Natural killer cell (primary cell): Measurements from ENCODE around the gene USP6NL. TPM values are rescaled to one million over a fixed set of nuclear protein-coding genes. Genes with fewer than 3 reads are reported as not detected.

Source experiments
- ATAC-seq, 3 donors: fragments of 150-1000 bp in 2 of 3; fragments of 200-7000 bp in 1 of 3; cut with Tn5 transposase; 1 replicate in 1 of 3; 2 replicates in 2 of 3; pipeline ENCODE4 v1.10.0; 2021; ENCODE audit warnings: mild to moderate bottlenecking in 2 of 3, moderate library complexity in 2 of 3
- DNase-seq, 2 donors: peaks; one replicate each; pipeline versions ENCODE4 v3.0.0 to v3.0.0-alpha.2; 2013 to 2021; ENCODE audit warnings: mixed read lengths in 1 of 2
- H3K27ac ChIP-seq: one replicate; pipeline ENCODE4 v1.5.1; 2013; ENCODE audit warnings: mild to moderate bottlenecking, low read length
- H3K27me3 ChIP-seq: one replicate; pipeline ENCODE4 v1.6.1; 2013; ENCODE audit warnings: low read length; ENCODE audit not compliant: control insufficient read depth, insufficient read depth
- H3K36me3 ChIP-seq: one replicate; pipeline ENCODE4 v1.6.1; 2013; ENCODE audit warnings: low read length; ENCODE audit not compliant: control insufficient read depth, insufficient read depth
- H3K4me1 ChIP-seq: one replicate; pipeline ENCODE4 v1.6.1; 2013; ENCODE audit warnings: low read length; ENCODE audit not compliant: control insufficient read depth, insufficient read depth
- H3K4me3 ChIP-seq: one replicate; pipeline ENCODE4 v1.5.1; 2013; ENCODE audit warnings: low read length
- H3K9me3 ChIP-seq: one replicate; pipeline ENCODE4 v1.6.1; 2013; ENCODE audit warnings: low read length; ENCODE audit not compliant: control insufficient read depth, insufficient read depth
- H3K27ac Mint-ChIP-seq, 2 donors: one replicate each; pipeline ENCODE4 v1.8.0; 2022; ENCODE audit warnings: mild to moderate bottlenecking in 2 of 2, mixed read lengths in 2 of 2, moderate library complexity in 1 of 2
- H3K27me3 Mint-ChIP-seq, 2 donors: one replicate each; pipeline ENCODE4 v1.8.0; 2022; ENCODE audit warnings: low read depth in 2 of 2, mixed read lengths in 2 of 2
- H3K36me3 Mint-ChIP-seq: one replicate; pipeline ENCODE4 v1.8.0; 2022; ENCODE audit warnings: mixed read lengths
- H3K4me1 Mint-ChIP-seq, 2 donors: one replicate each; pipeline ENCODE4 v1.8.0; 2022; ENCODE audit warnings: mixed read lengths in 2 of 2
- H3K4me3 Mint-ChIP-seq: one replicate; pipeline ENCODE4 v1.8.0; 2022; ENCODE audit warnings: mild to moderate bottlenecking, moderate library complexity, mixed read lengths
- H3K9me3 Mint-ChIP-seq, 2 donors: one replicate each; pipeline ENCODE4 v1.8.0; 2022; ENCODE audit warnings: mixed read lengths in 2 of 2
- CTCF ChIP-seq: fragments of 200-600 bp; IDR thresholded peaks from one replicate; pipeline ENCODE4 v1.8.0; 2022; ENCODE audit warnings: antibody characterized with exemption
- WGBS: methylation state at CpG from one replicate; pipeline ENCODE4 v1.1.7; 2013; ENCODE audit warnings: missing lambda C conversion rate; ENCODE audit not compliant: insufficient coverage; 5-methylcytosine and 5-hydroxymethylcytosine counted together
- intact Hi-C: fragments of 100-400 bp; cut with micrococcal nuclease; formaldehyde crosslinking; loops from one replicate; pipeline ENCODE4 v1.14.2; 2022
- total RNA-seq, 4 donors: library from RNA; stranded (reverse); fragments of 120-200 nt in 1 of 4; gene quantifications; one replicate each; pipeline versions ENCODE4 v1.2.3 to v1.2.4, GENCODE V29; 2013 to 2022

Gene USP6NL
- total RNA-seq, 3 donors from 2014 or later (not counting 1 experiment from before 2014, with no cell fraction given): 2.3 to 3.7 (median 2.5) TPM

GRCh38 chr10:11581213-11581612 is 30.2 kb downstream of the USP6NL start:
- ATAC-seq (no peak), DNase-seq (peak in 1 of 2 donors; percentile 5)
- H3K27me3 ChIP-seq: no peaks in the 10 kb centered on the region
- H3K9me3 ChIP-seq: no peaks in the 10 kb centered on the region
- no peak for TF ChIP-seq CTCF
- no peak overlapping the region for H3K27ac ChIP-seq
- no peaks in the 10 kb centered on the region for H3K4me1 Mint-ChIP-seq
- H3K36me3 Mint-ChIP-seq: no peaks in the 10 kb centered on the region
- peaks cover 0 to 2% of the 10 kb centered on the region in 2 donors for H3K9me3 Mint-ChIP-seq
- H3K4me3 Mint-ChIP-seq: no peak overlapping the region
- H3K27me3 Mint-ChIP-seq: peaks cover 0 to 3% of the 10 kb centered on the region in 2 donors
- no peak overlapping the region for H3K4me3 ChIP-seq
- no peak overlapping the region for H3K27ac Mint-ChIP-seq
- H3K36me3 ChIP-seq: no peaks in the 10 kb centered on the region
- intact Hi-C loops: no loop called here
- WGBS: 33% methylated on average over 2 of the region's 2 CpGs
- H3K4me1 ChIP-seq: no peaks in the 10 kb centered on the region

DNA sequence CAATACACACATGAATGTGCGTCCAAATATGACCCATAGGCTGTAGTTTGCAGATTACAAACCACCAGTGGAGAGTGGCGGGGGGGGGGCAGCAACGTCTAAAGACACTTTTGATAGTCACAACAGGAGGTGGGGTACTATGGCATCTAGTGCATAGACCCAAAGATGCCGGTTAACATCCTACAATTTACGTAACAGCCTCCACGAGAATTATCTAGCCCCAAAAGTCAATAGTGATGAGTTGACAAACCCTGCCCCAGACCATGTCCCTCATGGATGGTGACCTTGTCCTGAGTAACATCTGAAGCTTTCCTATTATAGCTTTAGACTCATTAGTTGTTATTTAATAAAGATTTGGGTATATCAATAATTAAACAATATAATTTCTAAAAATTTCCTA is 31.6 kb downstream of the USP6NL start:
- H3K4me1 Mint-ChIP-seq: no peaks in the 10 kb centered on the region
- H3K27me3 Mint-ChIP-seq: peaks cover 1 to 3% of the 10 kb centered on the region in 2 donors
- no peaks in the 10 kb centered on the region for H3K4me1 ChIP-seq
- intact Hi-C loops: no loop called here
- no peak overlapping the region for H3K27ac Mint-ChIP-seq
- H3K4me3 ChIP-seq: no peak overlapping the region
- no peak for TF ChIP-seq CTCF
- no peaks in the 10 kb centered on the region for H3K9me3 ChIP-seq
- H3K27me3 ChIP-seq: no peaks in the 10 kb centered on the region
- DNase-seq (no peak), ATAC-seq (no peak)
- WGBS: 95% methylated on average over 4 of the region's 6 CpGs
- H3K4me3 Mint-ChIP-seq: no peak overlapping the region
- H3K36me3 Mint-ChIP-seq: no peaks in the 10 kb centered on the region
- no peaks in the 10 kb centered on the region for H3K36me3 ChIP-seq
- peaks cover 0 to under 1% of the 10 kb centered on the region in 2 donors for H3K9me3 Mint-ChIP-seq
- H3K27ac ChIP-seq: no peak overlapping the region

DNA sequence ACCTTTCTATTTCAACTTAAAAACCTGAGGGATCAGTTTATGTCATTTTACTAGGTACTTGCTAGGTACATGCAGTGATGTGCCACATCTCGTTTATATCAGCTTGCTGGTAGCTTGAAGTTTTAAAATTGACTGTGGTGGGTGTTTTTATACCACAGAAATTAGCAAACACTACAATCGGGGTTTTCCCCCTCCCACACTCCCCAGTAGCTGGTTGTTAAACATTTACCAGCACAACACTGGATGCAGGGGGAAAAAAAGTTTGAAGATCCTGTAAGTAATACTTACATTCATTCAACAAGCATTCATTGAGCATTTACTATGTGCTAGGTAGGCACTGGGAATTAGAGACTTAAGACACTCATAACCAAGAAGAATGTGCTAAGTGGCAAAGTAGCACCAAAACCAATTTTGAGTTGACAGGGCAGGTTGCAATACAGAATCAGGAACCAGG is 32.6 kb downstream of the USP6NL start:
- H3K27me3 ChIP-seq: no peaks in the 10 kb centered on the region
- H3K27me3 Mint-ChIP-seq: peaks cover 6 to 11% of the 10 kb centered on the region in 2 donors
- H3K4me1 ChIP-seq: no peaks in the 10 kb centered on the region
- ATAC-seq: no peak
- WGBS: no CpG with 5 or more reads among the region's 2 CpGs
- DNase-seq: peak in 1 of 2 donors; percentile 35
- H3K27ac Mint-ChIP-seq: no peak overlapping the region
- no peak overlapping the region for H3K27ac ChIP-seq
- no peaks in the 10 kb centered on the region for H3K36me3 Mint-ChIP-seq
- no peak for TF ChIP-seq CTCF
- intact Hi-C loops: no loop called here
- H3K4me3 Mint-ChIP-seq: no peak overlapping the region
- H3K4me3 ChIP-seq: no peak overlapping the region
- H3K36me3 ChIP-seq: no peaks in the 10 kb centered on the region
- H3K9me3 Mint-ChIP-seq: no peaks in the 10 kb centered on the region
- no peaks in the 10 kb centered on the region for H3K9me3 ChIP-seq
- no peaks in the 10 kb centered on the region for H3K4me1 Mint-ChIP-seq
